Panc1 (cell line): ENCODE results near the gene SLC36A4. TPM values are rescaled to one million over a fixed set of nuclear protein-coding genes. Genes with fewer than 3 reads are reported as not detected.

Experiments
- ATAC-seq: fragments of 200-7000 bp; cut with Tn5 transposase; 2 replicates; pipeline ENCODE4 v1.9.1; 2020; ENCODE audit warnings: mild to moderate bottlenecking, moderate library complexity
- BruUV-seq: library from RNA; stranded (reverse); fragments of 400-500 nt; replicated peaks from 2 replicates; lab custom pipeline; 2021; lab: Mats Ljungman, UMichigan
- CTCF ChIA-PET: fragments of 300-600 bp; sonication (Branson Sonifier 250); formaldehyde crosslinking; loops from one replicate; lab custom pipeline; 2022; ENCODE audit warnings: antibody characterized with exemption; lab: Charles Lee
- POLR2A ChIA-PET: fragments of 300-600 bp; sonication (Branson Sonifier 250); formaldehyde crosslinking; loops from one replicate; lab custom pipeline; 2022; ENCODE audit warnings: antibody characterized with exemption; lab: Charles Lee
- DNase-seq: peaks from one replicate; pipeline ENCODE4 v3.0.0-alpha.2; 2010; ENCODE audit warnings: low read depth, low spot score
- H3K27ac ChIP-seq: 2 replicates; pipeline ENCODE4 v1.5.1; 2011; ENCODE audit warnings: mild to moderate bottlenecking, low read length, inconsistent platforms
- H3K27me3 ChIP-seq: fragments of 200-500 bp; sonication (Bioruptor generic); 2 replicates; pipeline ENCODE4 v1.6.0; 2014; ENCODE audit warnings: low read length, inconsistent platforms; ENCODE audit not compliant: control insufficient read depth, insufficient read depth
- H3K36me3 ChIP-seq: fragments of 200-500 bp; sonication (Bioruptor generic); 2 replicates; pipeline ENCODE4 v1.5.1; 2014; ENCODE audit warnings: inconsistent platforms, mild to moderate bottlenecking, low read length, moderate library complexity; ENCODE audit not compliant: control insufficient read depth, insufficient read depth
- H3K4me1 ChIP-seq: 2 replicates; pipeline ENCODE4 v1.5.1; 2011; ENCODE audit warnings: inconsistent platforms, mild to moderate bottlenecking, low read length, moderate library complexity; ENCODE audit not compliant: control insufficient read depth, insufficient read depth
- H3K4me3 ChIP-seq, 2 experiments: 2 replicates each; pipeline ENCODE4 v1.5.1; 2011 to 2012; ENCODE audit warnings: low read depth in 2 of 2, low read length in 2 of 2, mild to moderate bottlenecking in 2 of 2, inconsistent platforms in 1 of 2, moderate library complexity in 1 of 2
- H3K9me3 ChIP-seq: fragments of 200-500 bp; sonication (Bioruptor generic); 2 replicates; pipeline ENCODE4 v1.5.1; 2014; ENCODE audit warnings: low read depth, mild to moderate bottlenecking, inconsistent platforms, low read length, moderate library complexity; ENCODE audit not compliant: control insufficient read depth, insufficient read depth
- CTCF ChIP-seq: fragments of 450-650 bp; IDR thresholded peaks from 2 replicates; pipeline ENCODE4 v1.5.1; 2017; ENCODE audit warnings: mild to moderate bottlenecking
- POLR2AphosphoS5 ChIP-seq: IDR thresholded peaks from 2 replicates; pipeline ENCODE4 v1.6.1; 2012; ENCODE audit warnings: mild to moderate bottlenecking, low read depth, low read length, moderate library complexity
- REST ChIP-seq, 2 experiments: IDR thresholded peaks; 2 replicates each; pipeline ENCODE4 v1.6.1; 2011 to 2012; ENCODE audit warnings: low read depth in 2 of 2, control low read depth in 1 of 2, low read length in 1 of 2, mild to moderate bottlenecking in 1 of 2, moderate library complexity in 1 of 2; ENCODE audit not compliant: insufficient read depth in 1 of 2
- SIN3A ChIP-seq: IDR thresholded peaks from 2 replicates; pipeline ENCODE4 v1.6.1; 2012; ENCODE audit warnings: low read depth, mild to moderate bottlenecking, low read length, moderate library complexity, borderline replicate concordance; ENCODE audit not compliant: insufficient read depth
- TCF7L2 ChIP-seq: IDR thresholded peaks from 2 replicates; pipeline ENCODE4 v1.6.1; 2011; ENCODE audit warnings: mild to moderate bottlenecking, low read depth, low read length, inconsistent platforms
- in situ Hi-C: cut with HindIII; loops from 2 replicates; pipeline ENCODE4 v1.10.0; 2016; ENCODE audit warnings: low sequenced_read_pairs, low pct_unique_long_range_greater_than_20kb
- intact Hi-C: fragments of 100-400 bp; cut with micrococcal nuclease; formaldehyde crosslinking; loops from one replicate; pipeline ENCODE4 v1.10.0; 2022; ENCODE audit not compliant: unreplicated experiment
- total RNA-seq: library from RNA; stranded (reverse); gene quantifications from one replicate; pipeline ENCODE4 v1.2.1, GENCODE V29; 2021; ENCODE audit not compliant: unreplicated experiment

Gene SLC36A4
- total RNA-seq, 1 experiment from 2014 or later: 30.3 TPM

GRCh38 chr11:93117565-93117964 lies 80.2 kb downstream of the SLC36A4 start:
- no peaks in the 10 kb centered on the region for H3K4me1 ChIP-seq
- intact Hi-C loops: no loop called here
- POLR2A ChIA-PET: no interaction called here

GRCh38 chr11:93116641-93117441 lies 81.0 kb downstream of the SLC36A4 start:
- CTCF ChIA-PET: no interaction called here
- POLR2A ChIA-PET: no interaction called here

More at GRCh38 chr11:93117565-93117964, 80.2 kb downstream of the SLC36A4 start:
- CTCF ChIA-PET: no interaction called here
- DNase-seq (no peak), ATAC-seq (no peak)
- no peaks in the 10 kb centered on the region for H3K36me3 ChIP-seq
- peaks cover 6% of the 10 kb centered on the region for H3K27me3 ChIP-seq
- no peak overlapping the region for H3K27ac ChIP-seq
- H3K9me3 ChIP-seq: no peaks in the 10 kb centered on the region
- H3K4me3 ChIP-seq: no peak overlapping the region
- TF ChIP-seq REST (IDR thresholded peaks at IDR 0.05; ENCODE audit: insufficient read depth in 1 of 2, low read depth in 2 of 2, low read length in 1 of 2) (no peak), CTCF (no peak), POLR2AphosphoS5 (no peak)
- BruUV-seq: no TSS peak
- in situ Hi-C loops: no loop called here

GRCh38 chr11:93114304-93114703 lies 83.5 kb downstream of the SLC36A4 start:
- no TSS peak for BruUV-seq
- ATAC-seq (no peak), DNase-seq (no peak)
- intact Hi-C loops: no loop called here
- peaks cover 6% of the 10 kb centered on the region for H3K27me3 ChIP-seq
- ChIA-PET CTCF (no interaction called here), POLR2A (no interaction called here)
- no peaks in the 10 kb centered on the region for H3K4me1 ChIP-seq
- TF ChIP-seq CTCF: no peak
- no peak for TF ChIP-seq REST (IDR thresholded peaks at IDR 0.05; ENCODE audit: insufficient read depth in 1 of 2, low read depth in 2 of 2, low read length in 1 of 2)
- no peak for TF ChIP-seq POLR2AphosphoS5
- no peak for TF ChIP-seq SIN3A
- no peak for TF ChIP-seq TCF7L2
- H3K27ac ChIP-seq: no peak overlapping the region
- H3K4me3 ChIP-seq: no peak overlapping the region
- no peaks in the 10 kb centered on the region for H3K36me3 ChIP-seq
- H3K9me3 ChIP-seq: no peaks in the 10 kb centered on the region
- in situ Hi-C loops: no loop called here

More at GRCh38 chr11:93116641-93117441, 81.0 kb downstream of the SLC36A4 start:
- BruUV-seq: no TSS peak
- DNase-seq (no peak), ATAC-seq (no peak)
- intact Hi-C loops: no loop called here
- no peak overlapping the region for H3K4me3 ChIP-seq
- in situ Hi-C loops: no loop called here
- H3K36me3 ChIP-seq: no peaks in the 10 kb centered on the region
- H3K9me3 ChIP-seq: no peaks in the 10 kb centered on the region
- TF ChIP-seq TCF7L2 (no peak), POLR2AphosphoS5 (no peak)
- peaks cover 6% of the 10 kb centered on the region for H3K27me3 ChIP-seq
- H3K27ac ChIP-seq: no peak overlapping the region
- no peaks in the 10 kb centered on the region for H3K4me1 ChIP-seq
